Skeletal muscle cell (primary cell): ENCODE measurements around the gene ITGAD.
"Not testable (repeated sequence)": the region's sequence is repeated elsewhere in the genome, so short reads cannot be mapped to it uniquely, and the experiment has no call there.

Source experiments
- DNase-seq: peaks from one replicate; pipeline ENCODE4 v3.0.0-alpha.2; 2010; ENCODE audit warnings: low read depth
- H3K4me3 ChIP-seq: 2 replicates; pipeline ENCODE4 v1.5.1; 2011; ENCODE audit warnings: low read depth, mild to moderate bottlenecking, control low read depth, low read length, moderate library complexity

The ITGAD gene

GRCh38 chr16:31423801-31424200 is 30.7 kb downstream of the ITGAD start:
- no peak for DNase-seq
- no peak overlapping the region for H3K4me3 ChIP-seq

- peak overlapping the region; percentile 34 for H3K4me3 ChIP-seq
These were observed 34.5 kb downstream of the ITGAD start for GRCh38 chr16:31427441-31428278.

GRCh38 chr16:31428279-31428597 is 35.1 kb downstream of the ITGAD start, which contains the start of gene COX6A2:
Gene COX6A2 (minus strand): TSS chr16:31428360. CDS start chr16:31428325, 35 bp downstream.
- H3K4me3 ChIP-seq: peak within 1 kb of the TSS; percentile 34

More at GRCh38 chr16:31427441-31428278, 34.5 kb downstream of the ITGAD start:
- no peak for DNase-seq

GRCh38 chr16:31428638-31429247 is 35.6 kb downstream of the ITGAD start:
- DNase-seq: no peak
- H3K4me3 ChIP-seq: no peak overlapping the region

More at GRCh38 chr16:31428279-31428597, 35.1 kb downstream of the ITGAD start, which contains the start of gene COX6A2:
- DNase-seq: no peak

GRCh38 chr16:31429314-31429713 is 36.2 kb downstream of the ITGAD start:
- no peak for DNase-seq
- H3K4me3 ChIP-seq: no peak overlapping the region

GRCh38 chr16:31429796-31430195 is 36.7 kb downstream of the ITGAD start:
- no peak for DNase-seq
- H3K4me3 ChIP-seq: no peak overlapping the region

GRCh38 chr16:31430380-31431052 is 37.4 kb downstream of the ITGAD start:
- no peak overlapping the region for H3K4me3 ChIP-seq
- no peak for DNase-seq

- no peak overlapping the region for H3K4me3 ChIP-seq
- DNase-seq: no peak
These were observed 42.4 kb downstream of the ITGAD start for GRCh38 chr16:31435341-31436220.

- DNase-seq: no peak
- no peak overlapping the region for H3K4me3 ChIP-seq
These were observed 43.3 kb downstream of the ITGAD start for GRCh38 chr16:31436221-31437045.

- DNase-seq: no peak
- H3K4me3 ChIP-seq: no peak overlapping the region
These were observed 45.3 kb downstream of the ITGAD start for GRCh38 chr16:31438414-31438813.

GRCh38 chr16:31439023-31439422 is 45.9 kb downstream of the ITGAD start:
- H3K4me3 ChIP-seq: not testable (repeated sequence)

GRCh38 chr16:31439519-31439918 is 46.4 kb downstream of the ITGAD start:
- H3K4me3 ChIP-seq: no peak overlapping the region
- DNase-seq: no peak

More at GRCh38 chr16:31439023-31439422, 45.9 kb downstream of the ITGAD start:
- not testable (repeated sequence) for DNase-seq

GRCh38 chr16:31440516-31441184 is 47.5 kb downstream of the ITGAD start:
- H3K4me3 ChIP-seq: no peak overlapping the region
- DNase-seq: no peak

- H3K4me3 ChIP-seq: peak overlapping the region; percentile 79
- DNase-seq: no peak
These were observed 48.8 kb downstream of the ITGAD start for GRCh38 chr16:31441956-31442355.

- H3K4me3 ChIP-seq, DNase-seq: not testable (repeated sequence)
These were observed 52.8 kb downstream of the ITGAD start for GRCh38 chr16:31445931-31446330.

- no peak for DNase-seq
- no peak overlapping the region for H3K4me3 ChIP-seq
These were observed 58.1 kb downstream of the ITGAD start for GRCh38 chr16:31451201-31451600.

GRCh38 chr16:31451681-31452351 is 58.7 kb downstream of the ITGAD start:
- H3K4me3 ChIP-seq: no peak overlapping the region
- no peak for DNase-seq
